Gastrocnemius medialis (tissue), 4 donors: ENCODE results near the gene KDELR3. TPM values are rescaled to one million over a fixed set of nuclear protein-coding genes. Genes with fewer than 3 reads are reported as not detected.

Experiments
- ATAC-seq, 2 donors: fragments of 150-250 bp; one replicate each; pipeline ENCODE4 v1.9.1; 2016
- DNase-seq, 2 donors: peaks; one replicate each; pipeline ENCODE4 v3.0.0-alpha.2; 2019
- H3K27ac ChIP-seq, 4 donors: fragments of 200-600 bp; sonication (generic); 1 replicate in 1 of 4; 2 replicates in 3 of 4; pipeline ENCODE4 v1.5.1; 2016 to 2018; ENCODE audit warnings: mild to moderate bottlenecking in 2 of 4, moderate library complexity in 1 of 4
- H3K27me3 ChIP-seq, 3 donors: fragments of 200-600 bp; sonication (generic) in 2 of 3; 1 replicate in 1 of 3; 2 replicates in 2 of 3; pipeline versions ENCODE4 v1.5.1 to v1.6.0; 2016 to 2019; ENCODE audit warnings: mild to moderate bottlenecking in 1 of 3, moderate library complexity in 1 of 3
- H3K36me3 ChIP-seq, 2 donors: fragments of 200-600 bp; sonication (generic) in 1 of 2; one replicate each; pipeline ENCODE4 v1.5.1; 2017 to 2018
- H3K4me1 ChIP-seq, 2 donors: fragments of 200-600 bp; sonication (generic) in 1 of 2; one replicate each; pipeline ENCODE4 v1.5.1; 2016 to 2017; ENCODE audit warnings: mild to moderate bottlenecking in 2 of 2
- H3K4me3 ChIP-seq, 4 donors: fragments of 200-600 bp; sonication (generic) in 3 of 4; 1 replicate in 1 of 4; 2 replicates in 3 of 4; pipeline ENCODE4 v1.5.1; 2016 to 2019; ENCODE audit warnings: mild to moderate bottlenecking in 2 of 4
- H3K9me3 ChIP-seq, 3 donors: fragments of 200-600 bp; sonication (generic) in 2 of 3; 1 replicate in 1 of 3; 2 replicates in 2 of 3; pipeline ENCODE4 v1.5.1; 2016 to 2019
- CTCF ChIP-seq, 5 experiments: fragments of 450-650 bp in 3 of 5; fragments of 200-600 bp in 2 of 5; sonication (generic) in 2 of 5; IDR thresholded peaks in 4 of 5; conservative IDR thresholded peaks in 1 of 5; 1 replicate in 4 of 5; 2 replicates in 1 of 5; pipeline ENCODE4 v1.5.1; 2016 to 2019; ENCODE audit warnings: antibody characterized with exemption in 5 of 5, mild to moderate bottlenecking in 3 of 5, moderate library complexity in 3 of 5
- POLR2A ChIP-seq, 2 donors: fragments of 450-650 bp; IDR thresholded peaks; one replicate each; pipeline ENCODE4 v1.6.1; 2017; ENCODE audit warnings: antibody characterized with exemption in 2 of 2, mild to moderate bottlenecking in 2 of 2, moderate library complexity in 2 of 2
- in situ Hi-C, 4 donors: fragments of 200-750 bp; cut with MboI; loops; one replicate each; pipeline versions ENCODE4 v1.15.0 to v1.8.0; 2017; ENCODE audit warnings: low sequenced_read_pairs in 4 of 4
- intact Hi-C: fragments of 100-400 bp; cut with DNase I; formaldehyde crosslinking; loops from one replicate; pipeline ENCODE4 v1.15.1; 2023; ENCODE audit warnings: low total_unique reads
- total RNA-seq, 4 donors: library from RNA; depleted of rRNA; stranded (reverse); fragments of >200 nt; gene quantifications; one replicate each; pipeline versions ENCODE4 v1.1.0 to v1.2.3, GENCODE V29; 2016

Gene KDELR3
- total RNA-seq, result 1 to 10 TPM in 2 of 4 donors, under 1 TPM in 1, not detected in 1; 0.34 to 2.0 (median 1.3) TPM

GRCh38 chr22:38467904-38468442 is at the start of gene KDELR3:
KDELR3 (plus strand) TSS chr22:38468096; CDS start chr22:38468234, 138 bp downstream.
- intact Hi-C loops (no loop called here), in situ Hi-C loops (no loop called here)
- peak in 1 of 2 donors; percentile 60 for ATAC-seq
- TF ChIP-seq POLR2A (IDR thresholded peaks at IDR 0.05) (peak in 1 of 2 donors; percentile 17), CTCF (IDR thresholded peaks at IDR 0.05 in 4 of 5, conservative IDR thresholded peaks at IDR 0.05 in 1 of 5) (no peak)
- Histone ChIP-seq H3K4me3 (peak within 1 kb of the TSS; percentile 50 to 53 (median 52)), H3K27me3 (peaks cover 26 to 37% (median 30%) of the 10 kb centered on the region in 3 donors), H3K4me1 (peaks cover 4 to 5% of the 10 kb centered on the region in 2 donors), H3K27ac (peak within 1 kb of the TSS in 1 of 4 donors; percentile 8), H3K9me3 (no peaks in the 10 kb centered on the region), H3K36me3 (no peaks in the 10 kb centered on the region)
- no peak for DNase-seq

GRCh38 chr22:38418589-38418988 is 49.3 kb upstream of the KDELR3 start:
- intact Hi-C loops (no loop called here), in situ Hi-C loops (no loop called here)
- TF ChIP-seq POLR2A (IDR thresholded peaks at IDR 0.05), result no peak
- TF ChIP-seq CTCF (IDR thresholded peaks at IDR 0.05 in 4 of 5, conservative IDR thresholded peaks at IDR 0.05 in 1 of 5), result no peak
- no peak for ATAC-seq
- Histone ChIP-seq H3K27ac (no peak overlapping the region), H3K9me3 (no peaks in the 10 kb centered on the region), H3K27me3 (no peaks in the 10 kb centered on the region), H3K36me3 (no peaks in the 10 kb centered on the region), H3K4me1 (no peaks in the 10 kb centered on the region), H3K4me3 (no peak overlapping the region)
- no peak for DNase-seq

GRCh38 chr22:38419121-38419857 is 48.6 kb upstream of the KDELR3 start:
- no peaks in the 10 kb centered on the region for H3K4me1 ChIP-seq
- H3K9me3 ChIP-seq, result no peaks in the 10 kb centered on the region
- intact Hi-C loops (no loop called here), in situ Hi-C loops (no loop called here)
- ATAC-seq (no peak), DNase-seq (no peak)
- H3K27ac ChIP-seq, result no peak overlapping the region
- TF ChIP-seq POLR2A (IDR thresholded peaks at IDR 0.05) (no peak), CTCF (IDR thresholded peaks at IDR 0.05 in 4 of 5, conservative IDR thresholded peaks at IDR 0.05 in 1 of 5) (no peak)
- H3K27me3 ChIP-seq, result no peaks in the 10 kb centered on the region
- H3K4me3 ChIP-seq, result no peak overlapping the region
- no peaks in the 10 kb centered on the region for H3K36me3 ChIP-seq

- no peaks in the 10 kb centered on the region for H3K4me1 ChIP-seq
- DNase-seq, result no peak
- H3K27me3 ChIP-seq, result no peaks in the 10 kb centered on the region
- no peaks in the 10 kb centered on the region for H3K36me3 ChIP-seq
- intact Hi-C loops, result no loop called here
- H3K27ac ChIP-seq, result no peak overlapping the region
- H3K4me3 ChIP-seq, result no peak overlapping the region
- ATAC-seq, result no peak
- TF ChIP-seq CTCF (IDR thresholded peaks at IDR 0.05 in 4 of 5, conservative IDR thresholded peaks at IDR 0.05 in 1 of 5) (no peak), POLR2A (IDR thresholded peaks at IDR 0.05) (no peak)
- in situ Hi-C loops, result no loop called here
- no peaks in the 10 kb centered on the region for H3K9me3 ChIP-seq
These were observed 48.1 kb upstream of the KDELR3 start for GRCh38 chr22:38419858-38420160.
